ENCODE data around the gene MRE11.
A peak's percentile ranks its signal among the peaks of the same experiment; 100 is the strongest.
"Not testable (repeated sequence)": the region's sequence is repeated elsewhere in the genome, so short reads cannot be mapped to it uniquely, and the experiment has no call there.

The MRE11 gene

DNA sequence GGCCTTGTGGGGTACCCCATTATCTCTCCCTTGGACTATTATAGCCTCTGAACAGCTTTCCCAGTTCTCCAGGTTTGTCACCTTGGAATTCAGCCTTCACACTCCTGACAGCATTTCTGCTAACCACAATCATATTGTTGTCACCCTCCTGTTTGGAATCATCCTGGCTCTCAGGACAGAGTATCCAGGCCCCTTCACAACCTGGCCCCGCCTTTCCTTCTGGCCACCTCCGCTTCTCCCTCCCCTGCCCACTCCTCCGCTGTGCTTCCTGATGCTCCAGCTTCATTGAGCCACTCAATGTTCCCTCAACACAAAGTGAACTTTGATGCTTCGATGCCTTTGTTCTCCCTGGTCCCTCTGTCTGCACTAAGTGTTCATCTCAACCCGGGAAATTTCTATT lies 95.5 kb downstream of the MRE11 start:
- CTCF ChIA-PET, result no interaction called here
- Histone ChIP-seq H3K4me3 (ENCODE audit: low read depth, low read length) (no peak overlapping the region), H3K27ac (ENCODE audit: extremely low read depth, low read depth, low read length) (no peak overlapping the region), H3K9me3 (ENCODE audit: control insufficient read depth, insufficient read depth, low read depth, low read length) (no peaks in the 10 kb centered on the region), H3K4me1 (ENCODE audit: control insufficient read depth, insufficient read depth, low read length) (no peaks in the 10 kb centered on the region), H3K36me3 (ENCODE audit: control insufficient read depth in 2 of 2, insufficient read depth in 1 of 2, low read length in 2 of 2) (no peaks in the 10 kb centered on the region)
- TF ChIP-seq ZNF311 (tag by site-specific recombination; IDR thresholded peaks at IDR 0.05; ENCODE audit: borderline replicate concordance), result no peak
- TF ChIP-seq ZNF701 (tag by site-specific recombination; IDR thresholded peaks at IDR 0.05), result no peak
- TF ChIP-seq REPIN1 (tag by site-specific recombination; IDR thresholded peaks at IDR 0.05; ENCODE audit: low read depth), result no peak
- TF ChIP-seq, protein P1, sequence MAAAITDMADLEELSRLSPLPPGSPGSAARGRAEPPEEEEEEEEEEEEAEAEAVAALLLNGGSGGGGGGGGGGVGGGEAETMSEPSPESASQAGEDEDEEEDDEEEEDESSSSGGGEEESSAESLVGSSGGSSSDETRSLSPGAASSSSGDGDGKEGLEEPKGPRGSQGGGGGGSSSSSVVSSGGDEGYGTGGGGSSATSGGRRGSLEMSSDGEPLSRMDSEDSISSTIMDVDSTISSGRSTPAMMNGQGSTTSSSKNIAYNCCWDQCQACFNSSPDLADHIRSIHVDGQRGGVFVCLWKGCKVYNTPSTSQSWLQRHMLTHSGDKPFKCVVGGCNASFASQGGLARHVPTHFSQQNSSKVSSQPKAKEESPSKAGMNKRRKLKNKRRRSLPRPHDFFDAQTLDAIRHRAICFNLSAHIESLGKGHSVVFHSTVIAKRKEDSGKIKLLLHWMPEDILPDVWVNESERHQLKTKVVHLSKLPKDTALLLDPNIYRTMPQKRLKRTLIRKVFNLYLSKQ (tag by site-specific recombination; IDR thresholded peaks at IDR 0.05; ENCODE audit: borderline replicate concordance), result no peak
- TF ChIP-seq KLF1 (tag by site-specific recombination; IDR thresholded peaks at IDR 0.05), result no peak
- no peak for TF ChIP-seq ZNF2 (tag by site-specific recombination; IDR thresholded peaks at IDR 0.05)
- POLR2A ChIA-PET, result no interaction called here

DNA sequence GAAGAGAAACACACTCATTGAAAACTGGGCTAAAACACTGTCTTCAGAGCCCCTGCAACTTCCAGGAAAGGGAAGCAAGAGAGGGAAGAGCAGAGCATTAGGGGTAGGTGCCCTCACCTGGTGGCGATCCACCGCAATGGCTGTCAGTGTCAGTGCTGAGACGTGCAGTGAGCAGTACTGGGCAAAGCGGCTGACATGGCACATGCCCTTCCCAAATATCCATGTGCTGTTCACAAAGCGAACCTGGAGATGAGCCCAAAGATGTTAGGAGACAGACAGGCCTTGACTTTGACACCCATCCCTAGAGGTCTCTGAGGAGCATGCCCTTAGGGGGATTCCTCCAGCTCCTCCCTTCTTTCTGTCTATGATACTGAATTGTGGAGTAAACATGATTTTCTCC lies 97.4 kb downstream of the MRE11 start:
- ChIA-PET POLR2A (no interaction called here), CTCF (interaction anchor here (0.6 kb wide), 2 partner anchors 20 to 107 kb away, joined by 3 read pairs; no protein-coding TSS in a partner anchor)
- Histone ChIP-seq H3K4me3 (ENCODE audit: low read depth, low read length) (no peak overlapping the region), H3K9me3 (ENCODE audit: control insufficient read depth, insufficient read depth, low read depth, low read length) (no peaks in the 10 kb centered on the region), H3K4me1 (ENCODE audit: control insufficient read depth, insufficient read depth, low read length) (no peaks in the 10 kb centered on the region), H3K36me3 (ENCODE audit: control insufficient read depth in 2 of 2, insufficient read depth in 1 of 2, low read length in 2 of 2) (no peaks in the 10 kb centered on the region), H3K27ac (ENCODE audit: extremely low read depth, low read depth, low read length) (no peak overlapping the region)
- TF ChIP-seq ZNF175 (tag by site-specific recombination; IDR thresholded peaks at IDR 0.05) (no peak), ZNF549 (tag by site-specific recombination; IDR thresholded peaks at IDR 0.05) (no peak), MYNN (tag by site-specific recombination; IDR thresholded peaks at IDR 0.05; ENCODE audit: borderline replicate concordance) (no peak), ZNF292 (tag by site-specific recombination; IDR thresholded peaks at IDR 0.05; ENCODE audit: borderline replicate concordance, low read depth) (no peak), PRDM1 (tag by site-specific recombination; IDR thresholded peaks at IDR 0.05) (no peak), ZFHX2 (tag by site-specific recombination; conservative IDR thresholded peaks at IDR 0.05) (no peak), ZNF426 (tag by site-specific recombination; IDR thresholded peaks at IDR 0.05) (no peak)

- H3K4me1 ChIP-seq (ENCODE audit: control insufficient read depth, insufficient read depth, low read length); H3K27ac ChIP-seq (ENCODE audit: extremely low read depth, low read depth, low read length); H3K36me3 ChIP-seq (ENCODE audit: control insufficient read depth in 2 of 2, insufficient read depth in 1 of 2, low read length in 2 of 2); POLR2A ChIA-PET; H3K4me3 ChIP-seq (ENCODE audit: low read depth, low read length); H3K9me3 ChIP-seq (ENCODE audit: control insufficient read depth, insufficient read depth, low read depth, low read length); CTCF ChIA-PET: not testable (repeated sequence)
- TF ChIP-seq ZNF146 (tag by site-specific recombination; IDR thresholded peaks at IDR 0.05), result peak; percentile 74; the same call in 1 of the 2 replicates
Observed at GRCh38 chr11:94391937-94392336, 101.7 kb downstream of the MRE11 start.

- no peaks in the 10 kb centered on the region for H3K9me3 ChIP-seq (ENCODE audit: control insufficient read depth, insufficient read depth, low read depth, low read length)
- ChIA-PET POLR2A (no interaction called here), CTCF (no interaction called here)
- H3K36me3 ChIP-seq (ENCODE audit: control insufficient read depth in 2 of 2, insufficient read depth in 1 of 2, low read length in 2 of 2), result no peaks in the 10 kb centered on the region
- H3K27ac ChIP-seq (ENCODE audit: extremely low read depth, low read depth, low read length), result no peak overlapping the region
- no peaks in the 10 kb centered on the region for H3K4me1 ChIP-seq (ENCODE audit: control insufficient read depth, insufficient read depth, low read length)
- no peak overlapping the region for H3K4me3 ChIP-seq (ENCODE audit: low read depth, low read length)
- TF ChIP-seq ZNF223 (tag by site-specific recombination; IDR thresholded peaks at IDR 0.05) (no peak), ZNF830 (tag by site-specific recombination; IDR thresholded peaks at IDR 0.05; ENCODE audit: low read depth) (no peak), ZNF660 (tag by site-specific recombination; IDR thresholded peaks at IDR 0.05) (no peak), ZNF596 (tag by site-specific recombination; IDR thresholded peaks at IDR 0.05) (no peak), ZNF785 (tag by site-specific recombination; IDR thresholded peaks at IDR 0.05) (no peak), MYNN (tag by site-specific recombination; IDR thresholded peaks at IDR 0.05; ENCODE audit: borderline replicate concordance) (no peak), ZNF571 (tag by site-specific recombination; IDR thresholded peaks at IDR 0.05) (no peak), ZSCAN23 (tag by site-specific recombination; IDR thresholded peaks at IDR 0.05) (no peak), ZNF169 (tag by site-specific recombination; IDR thresholded peaks at IDR 0.05) (no peak)
- TF ChIP-seq, protein P2, sequence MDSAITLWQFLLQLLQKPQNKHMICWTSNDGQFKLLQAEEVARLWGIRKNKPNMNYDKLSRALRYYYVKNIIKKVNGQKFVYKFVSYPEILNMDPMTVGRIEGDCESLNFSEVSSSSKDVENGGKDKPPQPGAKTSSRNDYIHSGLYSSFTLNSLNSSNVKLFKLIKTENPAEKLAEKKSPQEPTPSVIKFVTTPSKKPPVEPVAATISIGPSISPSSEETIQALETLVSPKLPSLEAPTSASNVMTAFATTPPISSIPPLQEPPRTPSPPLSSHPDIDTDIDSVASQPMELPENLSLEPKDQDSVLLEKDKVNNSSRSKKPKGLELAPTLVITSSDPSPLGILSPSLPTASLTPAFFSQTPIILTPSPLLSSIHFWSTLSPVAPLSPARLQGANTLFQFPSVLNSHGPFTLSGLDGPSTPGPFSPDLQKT (IDR thresholded peaks at IDR 0.05; ENCODE audit: borderline replicate concordance, low read depth, low read length), result no peak
- TF ChIP-seq, protein P3, sequence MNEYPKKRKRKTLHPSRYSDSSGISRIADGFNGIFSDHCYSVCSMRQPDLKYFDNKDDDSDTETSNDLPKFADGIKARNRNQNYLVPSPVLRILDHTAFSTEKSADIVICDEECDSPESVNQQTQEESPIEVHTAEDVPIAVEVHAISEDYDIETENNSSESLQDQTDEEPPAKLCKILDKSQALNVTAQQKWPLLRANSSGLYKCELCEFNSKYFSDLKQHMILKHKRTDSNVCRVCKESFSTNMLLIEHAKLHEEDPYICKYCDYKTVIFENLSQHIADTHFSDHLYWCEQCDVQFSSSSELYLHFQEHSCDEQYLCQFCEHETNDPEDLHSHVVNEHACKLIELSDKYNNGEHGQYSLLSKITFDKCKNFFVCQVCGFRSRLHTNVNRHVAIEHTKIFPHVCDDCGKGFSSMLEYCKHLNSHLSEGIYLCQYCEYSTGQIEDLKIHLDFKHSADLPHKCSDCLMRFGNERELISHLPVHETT (tag by site-specific recombination; IDR thresholded peaks at IDR 0.05), result no peak
Observed at GRCh38 chr11:94379613-94380012, 114.0 kb downstream of the MRE11 start.
